Measurements from ENCODE around the gene LARP4.

Gene LARP4

DNA sequence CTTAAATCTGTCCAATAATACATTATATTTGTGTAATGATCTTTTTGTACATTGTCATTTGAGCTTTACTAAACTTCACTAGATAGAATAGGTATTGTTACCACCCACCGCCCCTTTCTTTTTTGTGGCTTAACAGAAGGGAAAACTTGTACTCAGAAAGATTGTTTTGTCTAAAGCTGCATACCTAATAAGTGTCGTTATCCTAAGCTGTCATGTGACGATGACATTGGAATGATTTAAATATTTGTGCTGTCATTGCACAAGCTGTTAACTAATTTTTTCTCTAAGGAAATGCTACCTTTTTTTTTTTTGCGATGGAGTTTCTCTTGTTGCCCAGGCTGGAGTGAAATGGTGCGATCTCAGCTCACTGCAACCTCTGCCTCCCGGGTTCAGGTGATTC lies 107.7 kb downstream of the LARP4 start:
- DNase-seq (ENCODE audit: low spot score) (no peak), ATAC-seq (ENCODE audit: low read depth) (no peak)
- H3K27ac ChIP-seq (ENCODE audit: poor library complexity, severe bottlenecking): no peak overlapping the region
- H3K4me3 ChIP-seq (ENCODE audit: severe bottlenecking): no peak overlapping the region
- H3K4me1 ChIP-seq (ENCODE audit: insufficient read depth, poor library complexity, severe bottlenecking): peaks cover 33% of the 10 kb centered on the region
- 0 out of 2 replicates have a peak, but pooled peaks cover 2% of the 10 kb centered on the region for H3K36me3 ChIP-seq (ENCODE audit: low read depth)
- TF ChIP-seq, protein P1, sequence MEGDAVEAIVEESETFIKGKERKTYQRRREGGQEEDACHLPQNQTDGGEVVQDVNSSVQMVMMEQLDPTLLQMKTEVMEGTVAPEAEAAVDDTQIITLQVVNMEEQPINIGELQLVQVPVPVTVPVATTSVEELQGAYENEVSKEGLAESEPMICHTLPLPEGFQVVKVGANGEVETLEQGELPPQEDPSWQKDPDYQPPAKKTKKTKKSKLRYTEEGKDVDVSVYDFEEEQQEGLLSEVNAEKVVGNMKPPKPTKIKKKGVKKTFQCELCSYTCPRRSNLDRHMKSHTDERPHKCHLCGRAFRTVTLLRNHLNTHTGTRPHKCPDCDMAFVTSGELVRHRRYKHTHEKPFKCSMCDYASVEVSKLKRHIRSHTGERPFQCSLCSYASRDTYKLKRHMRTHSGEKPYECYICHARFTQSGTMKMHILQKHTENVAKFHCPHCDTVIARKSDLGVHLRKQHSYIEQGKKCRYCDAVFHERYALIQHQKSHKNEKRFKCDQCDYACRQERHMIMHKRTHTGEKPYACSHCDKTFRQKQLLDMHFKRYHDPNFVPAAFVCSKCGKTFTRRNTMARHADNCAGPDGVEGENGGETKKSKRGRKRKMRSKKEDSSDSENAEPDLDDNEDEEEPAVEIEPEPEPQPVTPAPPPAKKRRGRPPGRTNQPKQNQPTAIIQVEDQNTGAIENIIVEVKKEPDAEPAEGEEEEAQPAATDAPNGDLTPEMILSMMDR (IDR thresholded peaks at IDR 0.05; ENCODE audit: poor library complexity, severe bottlenecking): no peak
- no peaks in the 10 kb centered on the region for H3K9me3 ChIP-seq (ENCODE audit: severe bottlenecking)
- no peaks in the 10 kb centered on the region for H3K27me3 ChIP-seq (ENCODE audit: insufficient read depth, poor library complexity, severe bottlenecking)

- peak overlapping the region; percentile 27 for H3K27ac ChIP-seq (ENCODE audit: poor library complexity, severe bottlenecking)
- H3K4me3 ChIP-seq (ENCODE audit: severe bottlenecking): no peak overlapping the region
- TF ChIP-seq, protein P1 (IDR thresholded peaks at IDR 0.05; ENCODE audit: poor library complexity, severe bottlenecking): no peak
- no peaks in the 10 kb centered on the region for H3K27me3 ChIP-seq (ENCODE audit: insufficient read depth, poor library complexity, severe bottlenecking)
- no peaks in the 10 kb centered on the region for H3K9me3 ChIP-seq (ENCODE audit: severe bottlenecking)
- no peak for ATAC-seq (ENCODE audit: low read depth)
- 0 out of 2 replicates have a peak, but pooled peaks cover 2% of the 10 kb centered on the region for H3K36me3 ChIP-seq (ENCODE audit: low read depth)
- no peak for DNase-seq (ENCODE audit: low spot score)
- H3K4me1 ChIP-seq (ENCODE audit: insufficient read depth, poor library complexity, severe bottlenecking): peaks cover 33% of the 10 kb centered on the region
Measured at GRCh38 chr12:50508970-50509663, 108.4 kb downstream of the LARP4 start.

GRCh38 chr12:50514526-50515276 lies 114.0 kb downstream of the LARP4 start:
- no peak for ATAC-seq (ENCODE audit: low read depth)
- DNase-seq (ENCODE audit: low spot score): no peak
- no peak overlapping the region for H3K4me3 ChIP-seq (ENCODE audit: severe bottlenecking)
- H3K9me3 ChIP-seq (ENCODE audit: severe bottlenecking): no peaks in the 10 kb centered on the region
- H3K27me3 ChIP-seq (ENCODE audit: insufficient read depth, poor library complexity, severe bottlenecking): no peaks in the 10 kb centered on the region
- no peaks in the 10 kb centered on the region for H3K36me3 ChIP-seq (ENCODE audit: low read depth)
- peaks cover 11% of the 10 kb centered on the region for H3K4me1 ChIP-seq (ENCODE audit: insufficient read depth, poor library complexity, severe bottlenecking)
- TF ChIP-seq, protein P1 (IDR thresholded peaks at IDR 0.05; ENCODE audit: poor library complexity, severe bottlenecking): no peak
- no peak overlapping the region for H3K27ac ChIP-seq (ENCODE audit: poor library complexity, severe bottlenecking)

- Histone ChIP-seq H3K27me3 (ENCODE audit: insufficient read depth, poor library complexity, severe bottlenecking) (no peaks in the 10 kb centered on the region), H3K9me3 (ENCODE audit: severe bottlenecking) (no peaks in the 10 kb centered on the region), H3K4me1 (ENCODE audit: insufficient read depth, poor library complexity, severe bottlenecking) (peaks cover 6% of the 10 kb centered on the region), H3K4me3 (ENCODE audit: severe bottlenecking) (no peak overlapping the region), H3K36me3 (ENCODE audit: low read depth) (no peaks in the 10 kb centered on the region), H3K27ac (ENCODE audit: poor library complexity, severe bottlenecking) (no peak overlapping the region)
- DNase-seq (ENCODE audit: low spot score): no peak
- TF ChIP-seq, protein P1 (IDR thresholded peaks at IDR 0.05; ENCODE audit: poor library complexity, severe bottlenecking): no peak
- no peak for ATAC-seq (ENCODE audit: low read depth)
Measured at GRCh38 chr12:50515587-50515986, 114.9 kb downstream of the LARP4 start.

Measured in RWPE2 (cell line).